Pancreas (tissue), 10 donors: ENCODE measurements around the gene MTAP. TPM values are rescaled to one million over a fixed set of nuclear protein-coding genes. Genes with fewer than 3 reads are reported as not detected.

Source experiments
- ATAC-seq, 4 donors: fragments of 200-7000 bp; cut with Tn5 transposase; one replicate each; pipeline versions ENCODE4 v1.8.0 to v1.9.1; 2020; ENCODE audit warnings: mild to moderate bottlenecking in 4 of 4, moderate library complexity in 4 of 4
- DNase-seq, 6 donors: peaks; one replicate each; pipeline ENCODE4 v3.0.0-alpha.2; 2020
- FAIRE-seq: peaks from 2 replicates; lab custom pipeline; 2012; peaks lifted over from hg19 to GRCh38; lab: Jason Lieb, UNC
- H3K27ac ChIP-seq, 4 donors: fragments of 200-600 bp; sonication (generic); 1 replicate in 3 of 4; 2 replicates in 1 of 4; pipeline versions ENCODE4 v1.5.0 to v1.8.0; 2020
- H3K27me3 ChIP-seq, 4 donors: fragments of 200-600 bp; one replicate each; pipeline ENCODE4 v1.8.0; 2021
- H3K36me3 ChIP-seq, 3 donors: fragments of 200-600 bp; sonication (generic) in 1 of 3; one replicate each; pipeline versions ENCODE4 v1.5.0 to v1.8.0; 2020 to 2021
- H3K4me1 ChIP-seq, 3 donors: fragments of 200-600 bp; one replicate each; pipeline ENCODE4 v1.8.0; 2021
- H3K4me3 ChIP-seq, 4 donors: fragments of 200-600 bp; sonication (generic) in 2 of 4; one replicate each; pipeline versions ENCODE4 v1.5.0 to v1.8.0; 2020 to 2021
- H3K9me3 ChIP-seq, 4 donors: fragments of 200-600 bp; one replicate each; pipeline ENCODE4 v1.8.0; 2021
- WGBS, 2 donors: extraction: QIAGEN DNeasy Blood & Tissue Kit; methylation state at CpG; one replicate each; pipeline ENCODE4 v1.1.7; 2013; 5-methylcytosine and 5-hydroxymethylcytosine counted together
- intact Hi-C, 3 donors: fragments of 100-400 bp; cut with DNase I; formaldehyde crosslinking; loops; one replicate each; pipeline versions ENCODE4 v1.11.1 to v1.14.2; 2022
- polyA plus RNA-seq, 2 donors: library from polyadenylated mRNA; stranded (reverse); fragments of 200-250 nt; gene quantifications; one replicate each; pipeline ENCODE4 v1.2.3, GENCODE V29; 2013
- total RNA-seq, 6 donors: library from RNA; stranded (reverse); fragmentation: NEBNext Ultra II Directional in 4 of 6; extraction: Animal tissue kit (Norgen Biotek cat#: 25700) in 4 of 6; gene quantifications; one replicate each; pipeline versions ENCODE4 v1.2.1 to v1.2.4, GENCODE V29; 2021 to 2023
- TF ChIP-seq, protein P1 (sequence below), 4 donors: fragments of 200-600 bp; sonication (generic) in 3 of 4; IDR thresholded peaks; one replicate each; pipeline versions ENCODE4 v1.5.0 to v1.8.0; 2021; ENCODE audit warnings: antibody characterized with exemption in 4 of 4
- donor health status: healthy with polysubstance abuse.
- donor health status: DM: no; HTN: no; CAD: no; lungs with moderate emphysema.
- donor health status: DM: no; HTN: no; CAD: no.
- donor health status: control.
- donor health status: control.
- donor health status: Bipolar disorder and iron deficiency.
- donor health status: DM: yes; HTN: yes; CAD: no.
- donor health status: DM: no; HTN: no; CAD: no.
- donor health status: DM: no; HTN: no; CAD: no.
- donor health status: DM: yes; HTN: yes; CAD: no.

Gene MTAP
- total and polyA plus RNA-seq, 8 donors, result 4.7 to 26.7 (median 16.7) TPM

DNA sequence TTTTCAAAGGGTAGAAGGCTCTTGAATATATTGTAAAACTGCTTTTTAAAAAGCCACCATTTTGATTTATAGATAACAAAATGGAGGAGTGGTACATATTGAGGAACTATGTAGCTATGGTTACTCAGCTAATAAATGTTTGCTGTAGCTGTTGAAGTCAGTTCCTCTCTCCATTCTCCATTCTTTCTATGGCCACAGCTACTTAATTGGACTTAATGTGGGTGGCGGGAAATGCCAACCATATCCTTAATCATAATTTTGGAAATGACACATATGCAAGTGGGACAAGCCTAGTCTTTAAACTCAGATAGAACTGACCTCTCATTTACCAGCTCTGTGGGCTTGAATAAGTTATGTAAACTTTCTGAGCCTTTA is 181.1 kb downstream of the MTAP start:
- peaks cover 0 to 51% (median 15%) of the 10 kb centered on the region in 4 donors for H3K27me3 ChIP-seq

DNA sequence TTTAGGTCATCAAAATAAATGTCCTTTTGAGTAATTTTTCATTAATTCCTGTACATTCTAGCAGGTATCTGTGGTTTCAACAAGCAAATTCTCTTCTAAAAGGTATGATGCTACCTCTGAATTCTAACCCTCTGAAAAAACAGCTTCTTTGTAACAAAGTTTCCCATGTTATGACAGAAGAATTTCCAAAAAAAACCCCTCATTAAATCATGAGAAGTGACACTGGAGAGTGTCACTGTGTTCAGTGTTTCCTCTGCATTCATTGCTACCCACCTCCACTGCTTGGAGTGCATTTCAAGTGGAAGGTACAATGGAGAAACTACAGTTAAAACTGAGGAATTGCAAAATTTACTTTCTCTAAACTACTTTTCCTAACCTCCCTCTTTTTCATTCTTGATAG is 181.7 kb downstream of the MTAP start:
- DNase-seq (no peak), ATAC-seq (no peak), FAIRE-seq (no peak)
- H3K4me1 ChIP-seq, result no peaks in the 10 kb centered on the region
- no peak overlapping the region for H3K4me3 ChIP-seq
- peaks cover 3 to 49% (median 15%) of the 10 kb centered on the region in 4 donors for H3K27me3 ChIP-seq
- TF ChIP-seq, protein P1, sequence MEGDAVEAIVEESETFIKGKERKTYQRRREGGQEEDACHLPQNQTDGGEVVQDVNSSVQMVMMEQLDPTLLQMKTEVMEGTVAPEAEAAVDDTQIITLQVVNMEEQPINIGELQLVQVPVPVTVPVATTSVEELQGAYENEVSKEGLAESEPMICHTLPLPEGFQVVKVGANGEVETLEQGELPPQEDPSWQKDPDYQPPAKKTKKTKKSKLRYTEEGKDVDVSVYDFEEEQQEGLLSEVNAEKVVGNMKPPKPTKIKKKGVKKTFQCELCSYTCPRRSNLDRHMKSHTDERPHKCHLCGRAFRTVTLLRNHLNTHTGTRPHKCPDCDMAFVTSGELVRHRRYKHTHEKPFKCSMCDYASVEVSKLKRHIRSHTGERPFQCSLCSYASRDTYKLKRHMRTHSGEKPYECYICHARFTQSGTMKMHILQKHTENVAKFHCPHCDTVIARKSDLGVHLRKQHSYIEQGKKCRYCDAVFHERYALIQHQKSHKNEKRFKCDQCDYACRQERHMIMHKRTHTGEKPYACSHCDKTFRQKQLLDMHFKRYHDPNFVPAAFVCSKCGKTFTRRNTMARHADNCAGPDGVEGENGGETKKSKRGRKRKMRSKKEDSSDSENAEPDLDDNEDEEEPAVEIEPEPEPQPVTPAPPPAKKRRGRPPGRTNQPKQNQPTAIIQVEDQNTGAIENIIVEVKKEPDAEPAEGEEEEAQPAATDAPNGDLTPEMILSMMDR (IDR thresholded peaks at IDR 0.05), result no peak
- H3K27ac ChIP-seq, result no peak overlapping the region
- intact Hi-C loops, result no loop called here
- no peaks in the 10 kb centered on the region for H3K36me3 ChIP-seq
- H3K9me3 ChIP-seq, result no peaks in the 10 kb centered on the region

More for the DNA sequence above, 181.1 kb downstream of the MTAP start:
- H3K27ac ChIP-seq, result no peak overlapping the region
- no peaks in the 10 kb centered on the region for H3K4me1 ChIP-seq
- no peak for ATAC-seq
- no peaks in the 10 kb centered on the region for H3K9me3 ChIP-seq
- no peaks in the 10 kb centered on the region for H3K36me3 ChIP-seq
- 77 to 88% methylated on average over 1 of the region's 1 CpG for WGBS, 2 donors
- no peak overlapping the region for H3K4me3 ChIP-seq
- no peak for FAIRE-seq
- DNase-seq, result no peak
- TF ChIP-seq, protein P1 (IDR thresholded peaks at IDR 0.05), result no peak
- intact Hi-C loops, result no loop called here

DNA sequence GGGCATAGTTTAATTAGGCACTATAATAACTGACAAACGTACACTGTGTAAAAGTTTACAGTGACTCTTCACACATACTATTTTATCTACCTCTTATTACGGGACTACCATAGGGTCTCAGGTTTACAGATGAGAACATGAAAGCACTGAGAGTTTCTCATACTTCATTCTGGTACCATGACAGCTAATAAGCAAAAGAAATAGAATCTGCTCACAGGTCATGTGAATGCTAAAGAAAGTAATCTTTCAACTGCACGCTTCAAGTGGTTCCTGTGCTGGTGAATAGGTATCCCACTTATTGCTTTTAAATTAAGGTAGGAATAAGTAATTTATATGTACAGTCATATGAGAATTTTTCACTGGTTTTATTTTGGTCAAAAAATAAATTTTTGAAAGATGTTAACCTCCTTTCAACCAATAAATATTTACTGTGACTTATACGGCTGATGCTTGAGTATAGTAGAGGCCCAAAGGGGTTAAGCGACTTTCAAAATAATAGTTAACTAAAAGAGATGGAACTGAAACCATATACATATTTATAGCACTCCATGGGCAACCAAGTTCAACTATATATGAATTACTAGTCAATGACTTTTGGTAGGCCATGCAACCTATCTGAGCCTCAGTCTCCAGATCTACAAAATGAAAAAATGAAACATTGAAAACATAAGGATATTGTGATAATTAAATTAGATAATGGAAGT is 183.7 kb downstream of the MTAP start:
- WGBS, 2 donors, result 73 to 80% methylated on average over 5 of the region's 5 CpGs
- intact Hi-C loops, result no loop called here
- DNase-seq, result no peak
- Histone ChIP-seq H3K9me3 (no peaks in the 10 kb centered on the region), H3K27ac (no peak overlapping the region), H3K27me3 (peaks cover 6 to 61% (median 17%) of the 10 kb centered on the region in 4 donors), H3K4me1 (no peaks in the 10 kb centered on the region), H3K4me3 (no peak overlapping the region), H3K36me3 (no peaks in the 10 kb centered on the region)
- TF ChIP-seq, protein P1 (IDR thresholded peaks at IDR 0.05), result no peak
- no peak for ATAC-seq
- no peak for FAIRE-seq

Other genes with a start within 250 kb of the MTAP start
- 1 to 10 TPM in 5 of 6 donors, under 1 TPM in 1; 0.31 to 5.7 (median 2.1) TPM for gene CDKN2A, start 191.8 kb downstream of the MTAP start, total RNA-seq
- 1 to 10 TPM; 2.1 to 4.3 TPM for gene CDKN2A, start 191.8 kb downstream of the MTAP start, polyA plus RNA-seq
- under 1 TPM in 4 of 6 donors, not detected in 2; 0.24 to 0.66 (median 0.44) TPM for gene CDKN2B-AS1, start 192.2 kb downstream of the MTAP start, total RNA-seq
- under 1 TPM in 1 of 2 donors, not detected in 1; 0.92 TPM for gene CDKN2B-AS1, start 192.2 kb downstream of the MTAP start, polyA plus RNA-seq
- 10 to 100 TPM in 1 of 6 donors, 1 to 10 TPM in 4, under 1 TPM in 1; 0.59 to 13.9 (median 2.4) TPM for gene CDKN2B, start 206.7 kb downstream of the MTAP start, total RNA-seq
- gene CDKN2B, start 206.7 kb downstream of the MTAP start, polyA plus RNA-seq, result 1 to 10 TPM; 1.3 to 2.2 TPM